ENCODE measurements around the gene PLXDC1. TPM values are rescaled to one million over a fixed set of nuclear protein-coding genes. Genes with fewer than 3 reads are reported as not detected.
A peak's percentile ranks its signal among the peaks of the same experiment; 100 is the strongest.

PLXDC1 gene
- 0.28 and 0.75 TPM in 2 replicates for total RNA-seq (2021)
- Bru-seq, nascent RNA = percentile 8 among the genes with signal in this experiment
- percentile 12 among the genes with signal in this experiment for BruChase-seq, experiment 1, labeled RNA remaining after a 2-hour chase
- BruChase-seq, experiment 2, labeled RNA remaining after a 6-hour chase = percentile 20 among the genes with signal in this experiment
- long read RNA-seq = 0 reads

- intact Hi-C loops (cut with micrococcal nuclease; ENCODE audit: unreplicated experiment) = loop anchor here (5.0 kb wide), 1 partner anchor 91 kb away; no protein-coding TSS in a partner anchor
- Histone ChIP-seq H3K4me1 (ENCODE audit: insufficient read depth, low read length, poor library complexity, severe bottlenecking) (no peaks in the 10 kb centered on the region), H3K9me3 (ENCODE audit: low read depth, low read length, poor library complexity, severe bottlenecking) (no peaks in the 10 kb centered on the region), H3K4me3 (ENCODE audit: low read depth, low read length, poor library complexity, severe bottlenecking) (peak within 1 kb of the TSS; percentile 87), H3K36me3 (ENCODE audit: insufficient read depth, low read length, poor library complexity, severe bottlenecking) (no peaks in the 10 kb centered on the region), H3K27ac (ENCODE audit: low read depth, low read length, poor library complexity, severe bottlenecking) (no peak within 1 kb of the TSS), H3K27me3 (replicated peaks; ENCODE audit: insufficient read depth, low read depth, low read length, poor library complexity) (no peaks in the 10 kb centered on the region)
- CTCF ChIA-PET = interaction anchor here (0.9 kb wide), 1 partner anchor 168 kb away, joined by 6 read pairs; no protein-coding TSS in a partner anchor
- POLR2A ChIA-PET (ENCODE audit: low non-redundant PET) = no interaction called here
- no TSS peak for BruUV-seq (replicated peaks)
- DNase-seq (ENCODE audit: low spot score) = no peak
- TF ChIP-seq CTCF (conservative IDR thresholded peaks at IDR 0.05; ENCODE audit: low read depth, low read length) (no peak), EZH2 (IDR thresholded peaks at IDR 0.05; ENCODE audit: borderline replicate concordance, low read depth, low read length, poor library complexity, severe bottlenecking) (no peak)
Measured at GRCh38 chr17:39151150-39151942, at the start of gene PLXDC1. TSS of gene PLXDC1 (minus strand) at chr17:39151637. CDS start at chr17:39151437, 200 bp downstream.

GRCh38 chr17:39200957-39201510 is 49.6 kb upstream of the PLXDC1 start:
- POLR2A ChIA-PET (ENCODE audit: low non-redundant PET) = no interaction called here
- H3K4me3 ChIP-seq (ENCODE audit: low read depth, low read length, poor library complexity, severe bottlenecking) = peak overlapping the region; percentile 88
- peaks cover 33% of the 10 kb centered on the region for H3K36me3 ChIP-seq (ENCODE audit: insufficient read depth, low read length, poor library complexity, severe bottlenecking)
- intact Hi-C loops (cut with micrococcal nuclease; ENCODE audit: unreplicated experiment) = no loop called here
- BruUV-seq (replicated peaks) = no TSS peak
- no peaks in the 10 kb centered on the region for H3K27me3 ChIP-seq (replicated peaks; ENCODE audit: insufficient read depth, low read depth, low read length, poor library complexity)
- peak overlapping the region; percentile 99 for H3K27ac ChIP-seq (ENCODE audit: low read depth, low read length, poor library complexity, severe bottlenecking)
- TF ChIP-seq EZH2 (IDR thresholded peaks at IDR 0.05; ENCODE audit: borderline replicate concordance, low read depth, low read length, poor library complexity, severe bottlenecking) = no peak
- no peak for TF ChIP-seq CTCF (conservative IDR thresholded peaks at IDR 0.05; ENCODE audit: low read depth, low read length)
- peaks cover 23% of the 10 kb centered on the region for H3K4me1 ChIP-seq (ENCODE audit: insufficient read depth, low read length, poor library complexity, severe bottlenecking)
- CTCF ChIA-PET = no interaction called here
- no peak for DNase-seq (ENCODE audit: low spot score)
- no peaks in the 10 kb centered on the region for H3K9me3 ChIP-seq (ENCODE audit: low read depth, low read length, poor library complexity, severe bottlenecking)

- no peaks in the 10 kb centered on the region for H3K9me3 ChIP-seq (ENCODE audit: low read depth, low read length, poor library complexity, severe bottlenecking)
- intact Hi-C loops (cut with micrococcal nuclease; ENCODE audit: unreplicated experiment) = no loop called here
- TF ChIP-seq CTCF (conservative IDR thresholded peaks at IDR 0.05; ENCODE audit: low read depth, low read length) = no peak
- no peak for TF ChIP-seq EZH2 (IDR thresholded peaks at IDR 0.05; ENCODE audit: borderline replicate concordance, low read depth, low read length, poor library complexity, severe bottlenecking)
- ChIA-PET POLR2A (ENCODE audit: low non-redundant PET) (interaction anchor here (0.5 to 0.9 kb wide), 8 partner anchors 9 to 401 kb away, joined by 3 to 20 read pairs (median 6); partner anchors contain the start of gene PIP4K2B), CTCF (interaction anchor here (0.9 to 1.2 kb wide), 4 partner anchors 35 to 48 kb away, joined by 3 to 5 read pairs (median 3); no protein-coding TSS in a partner anchor)
- peak within 1 kb of the TSS; percentile 88 for H3K4me3 ChIP-seq (ENCODE audit: low read depth, low read length, poor library complexity, severe bottlenecking)
- peaks cover 30% of the 10 kb centered on the region for H3K4me1 ChIP-seq (ENCODE audit: insufficient read depth, low read length, poor library complexity, severe bottlenecking)
- no TSS peak for BruUV-seq (replicated peaks)
- no peak for DNase-seq (ENCODE audit: low spot score)
- H3K27me3 ChIP-seq (replicated peaks; ENCODE audit: insufficient read depth, low read depth, low read length, poor library complexity) = no peaks in the 10 kb centered on the region
- peak within 1 kb of the TSS; percentile 99 for H3K27ac ChIP-seq (ENCODE audit: low read depth, low read length, poor library complexity, severe bottlenecking)
- H3K36me3 ChIP-seq (ENCODE audit: insufficient read depth, low read length, poor library complexity, severe bottlenecking) = peaks cover 33% of the 10 kb centered on the region
Measured at GRCh38 chr17:39200070-39200879, 48.8 kb upstream of the PLXDC1 start, which contains the start of gene RPL19. TSS of gene RPL19 (plus strand) at chr17:39200283. CDS start at chr17:39200345, 62 bp downstream.

Data from A673 (cell line).